Muscle layer of colon (tissue), 2 donors: Measurements from ENCODE around the gene DGKH.

ENCODE experiments used
- H3K27ac ChIP-seq: one replicate; pipeline ENCODE4 v1.7.0; 2013; ENCODE audit warnings: low read depth, mild to moderate bottlenecking, low read length, moderate library complexity
- H3K27me3 ChIP-seq, 2 donors: one replicate each; pipeline ENCODE4 v1.7.0; 2013; ENCODE audit warnings: low read length in 2 of 2, mild to moderate bottlenecking in 2 of 2; ENCODE audit not compliant: insufficient read depth in 2 of 2, control insufficient read depth in 1 of 2
- H3K36me3 ChIP-seq: one replicate; pipeline ENCODE4 v1.7.0; 2013; ENCODE audit warnings: mild to moderate bottlenecking, low read length; ENCODE audit not compliant: insufficient read depth
- H3K4me1 ChIP-seq: one replicate; pipeline ENCODE4 v1.7.0; 2013; ENCODE audit warnings: mild to moderate bottlenecking, low read length; ENCODE audit not compliant: insufficient read depth
- H3K4me3 ChIP-seq, 2 donors: one replicate each; pipeline ENCODE4 v1.7.0; 2013; ENCODE audit warnings: low read length in 2 of 2, low read depth in 1 of 2, mild to moderate bottlenecking in 1 of 2, moderate library complexity in 1 of 2
- H3K9ac ChIP-seq: one replicate; pipeline ENCODE4 v1.7.0; 2013; ENCODE audit warnings: low read length
- H3K9me3 ChIP-seq: one replicate; pipeline ENCODE4 v1.7.0; 2013; ENCODE audit warnings: mild to moderate bottlenecking, low read length
- donor health status: abdominal sarcoma.
- donor health status: Adenocarcinoma of cecum.

DGKH gene

DNA sequence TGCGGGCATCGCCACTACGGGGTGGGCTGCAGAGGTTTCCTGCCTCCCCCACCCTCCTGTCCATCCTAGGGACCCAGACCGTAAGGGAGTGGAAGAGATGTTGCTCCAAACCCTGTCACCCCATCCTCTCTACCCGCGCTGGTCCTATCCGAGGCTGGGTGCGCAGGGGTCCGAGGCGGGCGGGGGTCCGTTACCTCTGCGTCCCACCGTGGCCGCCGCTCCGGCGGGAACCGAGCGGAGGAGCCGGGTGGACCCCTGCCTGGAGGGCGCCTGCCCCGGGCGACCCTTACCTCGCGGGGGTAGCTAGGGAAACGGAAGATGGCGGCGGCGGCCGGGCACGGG lies at the start of gene DGKH:
DGKH (plus strand) TSS at position 307 of the 342 bp plus-strand sequence. CDS start 126 bp downstream, outside the sequence.
- Histone ChIP-seq H3K27ac (peak within 1 kb of the TSS; percentile 91), H3K4me1 (peaks cover 3% of the 10 kb centered on the region), H3K27me3 (no peaks in the 10 kb centered on the region), H3K4me3 (peak within 1 kb of the TSS; percentile 81 to 91), H3K36me3 (no peaks in the 10 kb centered on the region), H3K9ac (peak within 1 kb of the TSS; percentile 79), H3K9me3 (no peaks in the 10 kb centered on the region)

- Histone ChIP-seq H3K9me3 (no peaks in the 10 kb centered on the region), H3K9ac (no peak overlapping the region), H3K27ac (no peak overlapping the region), H3K4me3 (no peak overlapping the region), H3K36me3 (no peaks in the 10 kb centered on the region), H3K27me3 (no peaks in the 10 kb centered on the region), H3K4me1 (no peaks in the 10 kb centered on the region)
Observed at GRCh38 chr13:42000846-42001245, 47.6 kb upstream of the DGKH start.

- Histone ChIP-seq H3K4me1 (no peaks in the 10 kb centered on the region), H3K9me3 (no peaks in the 10 kb centered on the region), H3K9ac (no peak overlapping the region), H3K4me3 (no peak overlapping the region), H3K27ac (no peak overlapping the region), H3K36me3 (no peaks in the 10 kb centered on the region), H3K27me3 (no peaks in the 10 kb centered on the region)
Observed at GRCh38 chr13:42001580-42001979, 46.9 kb upstream of the DGKH start.

DNA sequence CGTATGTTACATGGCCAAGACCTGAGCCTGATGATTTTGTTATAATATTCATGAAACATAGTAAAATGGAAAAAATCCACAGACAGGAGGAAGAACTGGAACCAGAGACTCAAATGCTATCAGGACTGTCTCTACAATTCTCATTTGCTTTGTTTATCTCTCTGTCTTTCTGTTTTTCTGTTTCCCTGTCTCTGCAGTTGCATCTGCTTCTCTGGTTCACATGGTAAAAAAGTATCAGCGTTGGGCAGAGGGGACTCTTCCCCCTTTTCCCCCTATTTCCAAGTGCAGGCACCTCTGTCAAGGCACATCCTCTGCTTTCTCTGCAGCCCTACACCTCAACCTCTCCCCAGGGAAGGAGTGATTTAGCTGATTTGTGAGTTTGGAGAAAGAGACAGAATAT lies 46.4 kb upstream of the DGKH start:
- H3K4me1 ChIP-seq, result no peaks in the 10 kb centered on the region
- H3K27ac ChIP-seq, result no peak overlapping the region
- no peaks in the 10 kb centered on the region for H3K36me3 ChIP-seq
- no peak overlapping the region for H3K4me3 ChIP-seq
- H3K27me3 ChIP-seq, result no peaks in the 10 kb centered on the region
- no peaks in the 10 kb centered on the region for H3K9me3 ChIP-seq
- H3K9ac ChIP-seq, result no peak overlapping the region

- no peak overlapping the region for H3K9ac ChIP-seq
- H3K4me1 ChIP-seq, result no peaks in the 10 kb centered on the region
- no peaks in the 10 kb centered on the region for H3K27me3 ChIP-seq
- H3K9me3 ChIP-seq, result no peaks in the 10 kb centered on the region
- no peaks in the 10 kb centered on the region for H3K36me3 ChIP-seq
- no peak overlapping the region for H3K4me3 ChIP-seq
- H3K27ac ChIP-seq, result no peak overlapping the region
Observed at GRCh38 chr13:42007844-42008243, 40.6 kb upstream of the DGKH start.

DNA sequence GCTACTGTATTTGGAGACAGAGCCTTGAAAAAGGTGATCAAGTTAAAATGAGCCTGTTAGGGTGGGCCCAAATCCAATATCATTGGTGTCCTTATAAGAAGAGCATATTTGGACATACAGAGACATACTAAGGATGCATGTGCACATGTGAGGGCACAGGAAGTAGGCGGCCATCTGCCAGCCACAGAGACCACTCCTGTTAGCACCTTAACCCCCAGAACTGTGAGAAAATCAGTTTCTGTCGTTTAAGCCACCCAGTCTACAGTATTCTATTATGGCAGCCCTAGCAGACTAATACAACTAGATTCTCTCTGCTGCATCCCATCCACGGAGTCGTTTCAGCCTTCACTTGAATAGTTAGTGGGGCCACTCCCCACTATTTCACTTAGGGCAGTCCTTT lies 39.4 kb upstream of the DGKH start:
- no peaks in the 10 kb centered on the region for H3K36me3 ChIP-seq
- H3K27me3 ChIP-seq, result no peaks in the 10 kb centered on the region
- H3K4me3 ChIP-seq, result no peak overlapping the region
- H3K9me3 ChIP-seq, result no peaks in the 10 kb centered on the region
- H3K27ac ChIP-seq, result no peak overlapping the region
- H3K9ac ChIP-seq, result no peak overlapping the region
- no peaks in the 10 kb centered on the region for H3K4me1 ChIP-seq

- Histone ChIP-seq H3K27ac (no peak overlapping the region), H3K4me3 (no peak overlapping the region)
Observed at GRCh38 chr13:42011601-42012350, 36.7 kb upstream of the DGKH start.

GRCh38 chr13:42014119-42014518 lies 34.3 kb upstream of the DGKH start:
- no peak overlapping the region for H3K27ac ChIP-seq
- no peaks in the 10 kb centered on the region for H3K27me3 ChIP-seq
- no peaks in the 10 kb centered on the region for H3K4me1 ChIP-seq
- H3K9ac ChIP-seq, result no peak overlapping the region
- no peak overlapping the region for H3K4me3 ChIP-seq
- no peaks in the 10 kb centered on the region for H3K9me3 ChIP-seq
- no peaks in the 10 kb centered on the region for H3K36me3 ChIP-seq

More at GRCh38 chr13:42011601-42012350, 36.7 kb upstream of the DGKH start:
- Histone ChIP-seq H3K36me3 (no peaks in the 10 kb centered on the region), H3K27me3 (no peaks in the 10 kb centered on the region), H3K4me1 (no peaks in the 10 kb centered on the region), H3K9ac (no peak overlapping the region), H3K9me3 (no peaks in the 10 kb centered on the region)

GRCh38 chr13:42017264-42017663 lies 31.2 kb upstream of the DGKH start:
- Histone ChIP-seq H3K27me3 (no peaks in the 10 kb centered on the region), H3K4me3 (no peak overlapping the region), H3K36me3 (no peaks in the 10 kb centered on the region), H3K9ac (no peak overlapping the region), H3K9me3 (no peaks in the 10 kb centered on the region), H3K27ac (no peak overlapping the region), H3K4me1 (no peaks in the 10 kb centered on the region)

DNA sequence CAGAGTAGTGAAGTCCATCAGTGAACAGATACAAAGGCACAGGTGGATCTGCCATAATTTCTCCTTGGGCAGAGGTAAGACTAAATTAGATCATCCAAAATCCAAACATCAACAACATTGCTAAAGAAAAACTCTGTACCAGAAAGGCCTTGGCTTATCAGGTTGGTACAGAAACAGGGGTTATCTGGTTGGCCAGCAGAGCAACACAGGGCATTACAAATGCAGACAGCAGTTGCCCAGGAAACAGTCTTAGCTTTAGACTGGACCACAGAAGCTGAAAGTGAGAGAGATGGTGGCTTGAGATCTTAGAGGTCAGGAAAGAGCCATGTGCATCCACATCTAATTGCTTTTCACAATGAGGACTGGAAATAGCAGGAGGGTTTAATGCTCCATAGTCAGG lies 26.6 kb upstream of the DGKH start:
- Histone ChIP-seq H3K9ac (no peak overlapping the region), H3K36me3 (no peaks in the 10 kb centered on the region), H3K9me3 (no peaks in the 10 kb centered on the region), H3K27me3 (no peaks in the 10 kb centered on the region), H3K4me3 (no peak overlapping the region), H3K4me1 (no peaks in the 10 kb centered on the region), H3K27ac (no peak overlapping the region)

- Histone ChIP-seq H3K9ac (no peak overlapping the region), H3K4me3 (no peak overlapping the region), H3K36me3 (no peaks in the 10 kb centered on the region), H3K27ac (no peak overlapping the region), H3K9me3 (no peaks in the 10 kb centered on the region), H3K27me3 (no peaks in the 10 kb centered on the region), H3K4me1 (no peaks in the 10 kb centered on the region)
Observed at GRCh38 chr13:42022336-42022735, 26.1 kb upstream of the DGKH start.

DNA sequence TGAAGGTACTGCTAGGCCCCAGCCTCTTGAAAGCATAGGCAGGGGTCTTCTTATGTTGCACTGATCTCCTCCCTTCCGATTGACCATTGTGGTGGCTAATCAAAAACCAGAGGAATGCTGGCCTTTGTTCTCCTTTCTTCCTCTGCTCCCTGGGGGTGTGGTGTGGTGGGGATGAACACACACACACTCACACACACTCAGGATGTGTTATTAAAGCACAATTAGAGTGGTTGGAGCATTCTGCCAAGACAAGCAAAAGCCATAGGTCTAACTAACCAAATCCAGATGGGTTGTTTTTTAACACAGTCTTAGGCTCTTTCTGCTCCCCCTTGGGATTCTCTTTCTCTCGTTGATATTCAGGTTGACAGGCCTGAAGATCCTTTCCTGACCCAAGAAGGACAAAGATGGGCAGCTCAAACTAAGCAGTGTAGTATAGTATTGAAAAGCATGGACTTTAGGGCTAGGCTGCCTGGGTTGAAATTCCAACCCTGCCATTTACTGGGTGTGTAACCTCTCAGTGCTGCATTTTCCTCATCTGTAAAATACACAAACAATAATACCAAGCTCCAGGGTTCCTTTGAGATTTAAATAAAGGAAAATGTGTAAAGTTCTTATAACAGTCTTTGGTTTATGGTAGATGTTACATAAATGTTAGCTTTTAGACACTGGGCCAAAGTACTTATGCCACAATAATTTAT lies 25.5 kb upstream of the DGKH start:
- no peaks in the 10 kb centered on the region for H3K36me3 ChIP-seq
- H3K4me3 ChIP-seq, result no peak overlapping the region
- H3K9ac ChIP-seq, result no peak overlapping the region
- no peaks in the 10 kb centered on the region for H3K9me3 ChIP-seq
- H3K27me3 ChIP-seq, result no peaks in the 10 kb centered on the region
- H3K27ac ChIP-seq, result no peak overlapping the region
- H3K4me1 ChIP-seq, result no peaks in the 10 kb centered on the region
